Adrenal gland (tissue), 12 donors: ENCODE measurements around the gene CYTH3. TPM values are rescaled to one million over a fixed set of nuclear protein-coding genes. Genes with fewer than 3 reads are reported as not detected.

Experiments used
- DNase-seq, 7 donors: peaks; one replicate each; pipeline ENCODE4 v3.0.0-alpha.2; 2019 to 2020
- H3K27ac ChIP-seq, 5 donors: fragments of 200-600 bp; sonication (generic) in 4 of 5; 1 replicate in 3 of 5; 2 replicates in 2 of 5; pipeline versions ENCODE4 v1.5.1 to v1.8.0; 2016 to 2020; ENCODE audit warnings: mild to moderate bottlenecking in 1 of 5
- H3K27me3 ChIP-seq: fragments of 200-600 bp; 2 replicates; pipeline ENCODE4 v1.8.0; 2021
- H3K36me3 ChIP-seq, 2 donors: fragments of 200-600 bp; replicated peaks in 1 of 2; 1 replicate in 1 of 2; 2 replicates in 1 of 2; pipeline versions ENCODE4 v1.5.1 to v1.8.0; 2018 to 2022
- H3K4me1 ChIP-seq, 2 donors: fragments of 200-600 bp; replicated peaks in 1 of 2; 1 replicate in 1 of 2; 2 replicates in 1 of 2; pipeline versions ENCODE4 v1.5.1 to v1.8.0; 2018 to 2021
- H3K4me3 ChIP-seq, 4 donors: fragments of 200-600 bp; sonication (generic) in 3 of 4; one replicate each; pipeline ENCODE4 v1.5.1; 2016 to 2018
- H3K9me3 ChIP-seq, 3 donors: fragments of 200-600 bp; sonication (generic) in 1 of 3; replicated peaks in 1 of 3; 1 replicate in 2 of 3; 2 replicates in 1 of 3; pipeline versions ENCODE4 v1.5.1 to v1.8.0; 2016 to 2021
- CTCF ChIP-seq, 6 experiments: fragments of 450-650 bp in 4 of 6; fragments of 200-600 bp in 2 of 6; sonication (generic) in 1 of 6; IDR thresholded peaks; 1 replicate in 5 of 6; 2 replicates in 1 of 6; pipeline versions ENCODE4 v1.5.1 to v1.8.0; 2016 to 2021; ENCODE audit warnings: antibody characterized with exemption in 6 of 6, mild to moderate bottlenecking in 2 of 6, moderate library complexity in 1 of 6
- POLR2A ChIP-seq, 2 donors: fragments of 450-650 bp; IDR thresholded peaks; one replicate each; pipeline ENCODE4 v1.6.1; 2017; ENCODE audit warnings: antibody characterized with exemption in 2 of 2, mild to moderate bottlenecking in 2 of 2, moderate library complexity in 1 of 2
- WGBS, 4 donors: extraction: QIAGEN DNeasy Blood & Tissue Kit in 2 of 4; methylation state at CpG; one replicate each; pipeline versions ENCODE4 v1.1.5 to v1.1.7; 2013 to 2017; 5-methylcytosine and 5-hydroxymethylcytosine counted together
- intact Hi-C, 2 donors: fragments of 100-400 bp; cut with DNase I; formaldehyde crosslinking; loops; one replicate each; pipeline versions ENCODE4 v1.14.1 to v1.15.0; 2022 to 2023
- polyA plus RNA-seq, 3 donors: library from polyadenylated mRNA; stranded (reverse); fragments of 200-250 nt in 2 of 3; fragments of 350-450 nt in 1 of 3; fragmentation: Illumina TruSeq in 1 of 3; extraction: RNeasy Lipid Tissue Mini Kit (QIAGEN cat#74804) in 1 of 3; gene quantifications; one replicate each; pipeline ENCODE4 v1.2.3, GENCODE V29; 2013 to 2014
- total RNA-seq, 9 donors: library from RNA; depleted of rRNA in 4 of 9; stranded (reverse); fragments of >200 nt in 4 of 9; fragments of 120-200 nt in 1 of 9; fragmentation: NEBNext Ultra II Directional in 1 of 9; extraction: Animal tissue kit (Norgen Biotek cat#: 25700) in 1 of 9; gene quantifications; one replicate each; pipeline versions ENCODE4 v1.1.0 to v1.2.4, GENCODE V29; 2013 to 2023
- donor health status: healthy with polysubstance abuse.
- donor health status: Bipolar disorder and iron deficiency.
- donor health status: DM: yes; HTN: yes; CAD: no.
- donor health status: DM: no; HTN: no; CAD: no.
- donor health status: DM: no; HTN: no; CAD: no.
- donor health status: DM: yes; HTN: yes; CAD: no.

The CYTH3 gene
- total and polyA plus RNA-seq, 12 donors: 7.9 to 34.3 (median 17.0) TPM

GRCh38 chr7:6180344-6180725, 92.1 kb downstream of the CYTH3 start:
- H3K36me3 ChIP-seq: peaks cover 0 to 6% of the 10 kb centered on the region in 2 donors
- no peak overlapping the region for H3K27ac ChIP-seq
- 93 to 97% (median 96%) methylated on average over 8 of the region's 8 CpGs for WGBS, 4 donors
- H3K4me1 ChIP-seq: peaks cover 20 to 23% of the 10 kb centered on the region in 2 donors
- H3K4me3 ChIP-seq: no peak overlapping the region
- intact Hi-C loops: no loop called here
- DNase-seq: no peak
- H3K27me3 ChIP-seq: no peaks in the 10 kb centered on the region
- H3K9me3 ChIP-seq: no peaks in the 10 kb centered on the region
- no peak for TF ChIP-seq POLR2A (IDR thresholded peaks at IDR 0.05)
- no peak for TF ChIP-seq CTCF (IDR thresholded peaks at IDR 0.05)

- Histone ChIP-seq H3K36me3 (peaks cover 0 to 6% of the 10 kb centered on the region in 2 donors), H3K9me3 (no peaks in the 10 kb centered on the region), H3K4me3 (no peak overlapping the region), H3K4me1 (peaks cover 20 to 23% of the 10 kb centered on the region in 2 donors), H3K27me3 (no peaks in the 10 kb centered on the region), H3K27ac (no peak overlapping the region)
- 90 to 98% (median 95%) methylated on average over 3 of the region's 3 CpGs for WGBS, 4 donors
- intact Hi-C loops: no loop called here
- no peak for DNase-seq
- TF ChIP-seq CTCF (IDR thresholded peaks at IDR 0.05) (no peak), POLR2A (IDR thresholded peaks at IDR 0.05) (no peak)
These were observed 92.6 kb downstream of the CYTH3 start for GRCh38 chr7:6179620-6180343.

GRCh38 chr7:6178298-6179029, 94.0 kb downstream of the CYTH3 start:
- TF ChIP-seq POLR2A (IDR thresholded peaks at IDR 0.05) (no peak), CTCF (IDR thresholded peaks at IDR 0.05) (no peak)
- 45 to 58% (median 46%) methylated on average over 6 to 7 of the region's 7 CpGs for WGBS, 4 donors
- H3K27me3 ChIP-seq: no peaks in the 10 kb centered on the region
- intact Hi-C loops: no loop called here
- peak overlapping the region in 1 of 4 donors; percentile 10 for H3K4me3 ChIP-seq
- H3K9me3 ChIP-seq: no peaks in the 10 kb centered on the region
- H3K36me3 ChIP-seq: peaks cover 0 to 6% of the 10 kb centered on the region in 2 donors
- peaks cover 20 to 23% of the 10 kb centered on the region in 2 donors for H3K4me1 ChIP-seq
- H3K27ac ChIP-seq: peak overlapping the region in 2 of 5 donors; percentile 30 to 53
- DNase-seq: peak in 6 of 7 donors; percentile 40 to 87 (median 69)

- intact Hi-C loops: no loop called here
- Histone ChIP-seq H3K36me3 (peaks cover 0 to 11% of the 10 kb centered on the region in 2 donors), H3K9me3 (no peaks in the 10 kb centered on the region), H3K27me3 (no peaks in the 10 kb centered on the region), H3K27ac (no peak overlapping the region), H3K4me1 (peaks cover 20 to 23% of the 10 kb centered on the region in 2 donors), H3K4me3 (no peak overlapping the region)
- DNase-seq: peak in 4 of 7 donors; percentile 43 to 49 (median 48)
- TF ChIP-seq POLR2A (IDR thresholded peaks at IDR 0.05) (no peak), CTCF (IDR thresholded peaks at IDR 0.05) (no peak)
- WGBS, 4 donors: 37 to 56% (median 47%) methylated on average over 4 of the region's 4 CpGs
These were observed 96.8 kb downstream of the CYTH3 start for GRCh38 chr7:6175645-6176044.
